Uterus (tissue), 2 donors: ENCODE results near the gene STAB2.

Experiments
- POLR2A ChIP-seq, 2 donors: fragments of 450-650 bp; IDR thresholded peaks; one replicate each; pipeline ENCODE4 v1.6.1; 2016; ENCODE audit warnings: antibody characterized with exemption in 2 of 2, mild to moderate bottlenecking in 1 of 2, moderate library complexity in 1 of 2
- TF ChIP-seq, protein P1 (sequence below), 4 experiments: fragments of 200-600 bp in 2 of 4; fragments of 450-650 bp in 2 of 4; sonication (generic) in 2 of 4; IDR thresholded peaks; one replicate each; pipeline ENCODE4 v1.5.1; 2016 to 2019; ENCODE audit warnings: antibody characterized with exemption in 4 of 4, mild to moderate bottlenecking in 2 of 4, moderate library complexity in 1 of 4

DNA sequence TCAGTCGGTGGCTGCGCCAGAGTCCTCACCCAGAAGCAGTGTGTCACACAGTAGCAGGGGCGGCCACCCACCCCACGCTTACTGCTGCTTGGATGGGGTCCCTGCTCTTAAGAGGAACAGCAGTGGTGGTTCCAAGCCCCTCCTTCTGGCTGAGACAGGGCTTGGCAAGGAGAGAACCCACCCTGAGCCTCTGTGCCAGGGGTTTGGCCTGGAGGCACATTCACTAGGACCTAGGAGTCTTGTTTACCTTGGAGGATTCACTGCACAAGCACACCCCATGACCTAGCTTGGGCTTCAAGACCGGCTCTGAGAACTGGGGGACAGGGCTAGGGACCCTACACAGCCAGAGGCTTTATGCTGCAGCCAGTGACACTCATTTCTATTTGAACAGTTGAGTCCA lies 175.4 kb downstream of the STAB2 start:
- TF ChIP-seq, protein P1, sequence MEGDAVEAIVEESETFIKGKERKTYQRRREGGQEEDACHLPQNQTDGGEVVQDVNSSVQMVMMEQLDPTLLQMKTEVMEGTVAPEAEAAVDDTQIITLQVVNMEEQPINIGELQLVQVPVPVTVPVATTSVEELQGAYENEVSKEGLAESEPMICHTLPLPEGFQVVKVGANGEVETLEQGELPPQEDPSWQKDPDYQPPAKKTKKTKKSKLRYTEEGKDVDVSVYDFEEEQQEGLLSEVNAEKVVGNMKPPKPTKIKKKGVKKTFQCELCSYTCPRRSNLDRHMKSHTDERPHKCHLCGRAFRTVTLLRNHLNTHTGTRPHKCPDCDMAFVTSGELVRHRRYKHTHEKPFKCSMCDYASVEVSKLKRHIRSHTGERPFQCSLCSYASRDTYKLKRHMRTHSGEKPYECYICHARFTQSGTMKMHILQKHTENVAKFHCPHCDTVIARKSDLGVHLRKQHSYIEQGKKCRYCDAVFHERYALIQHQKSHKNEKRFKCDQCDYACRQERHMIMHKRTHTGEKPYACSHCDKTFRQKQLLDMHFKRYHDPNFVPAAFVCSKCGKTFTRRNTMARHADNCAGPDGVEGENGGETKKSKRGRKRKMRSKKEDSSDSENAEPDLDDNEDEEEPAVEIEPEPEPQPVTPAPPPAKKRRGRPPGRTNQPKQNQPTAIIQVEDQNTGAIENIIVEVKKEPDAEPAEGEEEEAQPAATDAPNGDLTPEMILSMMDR (IDR thresholded peaks at IDR 0.05): no peak
- no peak for TF ChIP-seq POLR2A (IDR thresholded peaks at IDR 0.05)
